Measurements from ENCODE around the gene PTPRM.
"Not testable (repeated sequence)": the region's sequence is repeated elsewhere in the genome, so short reads cannot be mapped to it uniquely, and the experiment has no call there.

Gene PTPRM

GRCh38 chr18:7939521-7939920 lies 372.4 kb downstream of the PTPRM start:
- FAIRE-seq (no peak), DNase-seq (ENCODE audit: insufficient read length, low spot score) (no peak)
- TF ChIP-seq POLR2A (IDR thresholded peaks at IDR 0.05; ENCODE audit: low read depth, low read length), result no peak

GRCh38 chr18:7940379-7940778 lies 373.3 kb downstream of the PTPRM start:
- DNase-seq (ENCODE audit: insufficient read length, low spot score) (no peak), FAIRE-seq (no peak)
- no peak for TF ChIP-seq POLR2A (IDR thresholded peaks at IDR 0.05; ENCODE audit: low read depth, low read length)

GRCh38 chr18:7940971-7941370 lies 373.9 kb downstream of the PTPRM start:
- DNase-seq (ENCODE audit: insufficient read length, low spot score), result no peak
- TF ChIP-seq POLR2A (IDR thresholded peaks at IDR 0.05; ENCODE audit: low read depth, low read length), result no peak
- FAIRE-seq, result no peak

- no peak for TF ChIP-seq POLR2A (IDR thresholded peaks at IDR 0.05; ENCODE audit: low read depth, low read length)
- DNase-seq (ENCODE audit: insufficient read length, low spot score) (no peak), FAIRE-seq (no peak)
These were observed 374.4 kb downstream of the PTPRM start for GRCh38 chr18:7941533-7941932.

- DNase-seq (ENCODE audit: insufficient read length, low spot score), result peak; percentile 40
- TF ChIP-seq POLR2A (IDR thresholded peaks at IDR 0.05; ENCODE audit: low read depth, low read length), result no peak
- FAIRE-seq, result peak; percentile 90
These were observed 378.8 kb downstream of the PTPRM start for GRCh38 chr18:7945882-7946281.

- FAIRE-seq (peak; percentile 74), DNase-seq (ENCODE audit: insufficient read length, low spot score) (no peak)
- no peak for TF ChIP-seq POLR2A (IDR thresholded peaks at IDR 0.05; ENCODE audit: low read depth, low read length)
These were observed 379.7 kb downstream of the PTPRM start for GRCh38 chr18:7946734-7947377.

- FAIRE-seq (peak; percentile 98), DNase-seq (ENCODE audit: insufficient read length, low spot score) (peak; percentile 59)
- TF ChIP-seq POLR2A (IDR thresholded peaks at IDR 0.05; ENCODE audit: low read depth, low read length), result no peak
These were observed 383.4 kb downstream of the PTPRM start for GRCh38 chr18:7950380-7951136.

- TF ChIP-seq POLR2A (IDR thresholded peaks at IDR 0.05; ENCODE audit: low read depth, low read length), result no peak
- DNase-seq (ENCODE audit: insufficient read length, low spot score) (no peak), FAIRE-seq (peak; percentile 50)
These were observed 386.2 kb downstream of the PTPRM start for GRCh38 chr18:7953095-7953958.

- TF ChIP-seq POLR2A (IDR thresholded peaks at IDR 0.05; ENCODE audit: low read depth, low read length), result no peak
- FAIRE-seq (peak; percentile 60), DNase-seq (ENCODE audit: insufficient read length, low spot score) (no peak)
These were observed 387.1 kb downstream of the PTPRM start for GRCh38 chr18:7954238-7954637.

- DNase-seq (ENCODE audit: insufficient read length, low spot score) (no peak), FAIRE-seq (no peak)
- no peak for TF ChIP-seq POLR2A (IDR thresholded peaks at IDR 0.05; ENCODE audit: low read depth, low read length)
These were observed 388.1 kb downstream of the PTPRM start for GRCh38 chr18:7955175-7955574.

GRCh38 chr18:7957297-7957696 lies 390.2 kb downstream of the PTPRM start:
- TF ChIP-seq POLR2A (IDR thresholded peaks at IDR 0.05; ENCODE audit: low read depth, low read length), result no peak
- FAIRE-seq, result no peak
- no peak for DNase-seq (ENCODE audit: insufficient read length, low spot score)

- FAIRE-seq (peak; percentile 80), DNase-seq (ENCODE audit: insufficient read length, low spot score) (peak; percentile 6)
- no peak for TF ChIP-seq POLR2A (IDR thresholded peaks at IDR 0.05; ENCODE audit: low read depth, low read length)
These were observed 391.2 kb downstream of the PTPRM start for GRCh38 chr18:7958081-7958896.

GRCh38 chr18:7958897-7959146 lies 391.7 kb downstream of the PTPRM start:
- no peak for DNase-seq (ENCODE audit: insufficient read length, low spot score)
- TF ChIP-seq POLR2A (IDR thresholded peaks at IDR 0.05; ENCODE audit: low read depth, low read length), result no peak
- FAIRE-seq, result no peak

GRCh38 chr18:7966682-7967081 lies 399.6 kb downstream of the PTPRM start:
- not testable (repeated sequence) for DNase-seq (ENCODE audit: insufficient read length, low spot score); FAIRE-seq
